Liver (tissue), 9 donors: ENCODE results near the gene PEX7. TPM values are rescaled to one million over a fixed set of nuclear protein-coding genes. Genes with fewer than 3 reads are reported as not detected.

ENCODE experiments used
- DNase-seq: peaks from one replicate; pipeline ENCODE4 v3.0.0-alpha.2; 2017; ENCODE audit warnings: low spot score
- H3K27ac ChIP-seq, 2 donors: one replicate each; pipeline ENCODE4 v1.7.0; 2013; ENCODE audit warnings: inconsistent platforms in 2 of 2, low read length in 2 of 2, control low read depth in 1 of 2, low read depth in 1 of 2, mild to moderate bottlenecking in 1 of 2
- H3K27me3 ChIP-seq, 4 donors: one replicate each; pipeline versions ENCODE4 v1.6.1 to v1.7.0; 2013; ENCODE audit warnings: low read length in 3 of 4, inconsistent platforms in 1 of 4, mild to moderate bottlenecking in 1 of 4, moderate library complexity in 1 of 4; ENCODE audit not compliant: control insufficient read depth in 4 of 4, insufficient read depth in 4 of 4
- H3K36me3 ChIP-seq, 4 donors: one replicate each; pipeline versions ENCODE4 v1.6.1 to v1.7.0; 2013; ENCODE audit warnings: low read length in 3 of 4, mild to moderate bottlenecking in 3 of 4, low read depth in 1 of 4, moderate library complexity in 1 of 4; ENCODE audit not compliant: control insufficient read depth in 4 of 4, insufficient read depth in 3 of 4
- H3K4me1 ChIP-seq, 4 donors: one replicate each; pipeline versions ENCODE4 v1.6.1 to v1.7.0; 2013; ENCODE audit warnings: low read length in 3 of 4, mild to moderate bottlenecking in 3 of 4, moderate library complexity in 1 of 4; ENCODE audit not compliant: control insufficient read depth in 4 of 4, insufficient read depth in 4 of 4
- H3K4me3 ChIP-seq, 3 donors: one replicate each; pipeline versions ENCODE4 v1.6.1 to v1.7.0; 2013; ENCODE audit warnings: low read length in 3 of 3, control low read depth in 1 of 3, low read depth in 1 of 3, mild to moderate bottlenecking in 1 of 3
- H3K9ac ChIP-seq, 2 donors: one replicate each; pipeline ENCODE4 v1.7.0; 2013; ENCODE audit warnings: low read length in 2 of 2, mild to moderate bottlenecking in 2 of 2, moderate library complexity in 2 of 2, control low read depth in 1 of 2, low read depth in 1 of 2
- H3K9me3 ChIP-seq, 4 donors: one replicate each; pipeline versions ENCODE4 v1.6.1 to v1.7.0; 2013; ENCODE audit warnings: low read length in 3 of 4; ENCODE audit not compliant: control insufficient read depth in 4 of 4
- ATF3 ChIP-seq: IDR thresholded peaks from 2 replicates; pipeline ENCODE4 v1.6.1; 2016; ENCODE audit warnings: antibody characterized with exemption
- EGR1 ChIP-seq, 2 donors: IDR thresholded peaks; 2 replicates each; pipeline ENCODE4 v1.6.1; 2016 to 2018; ENCODE audit warnings: antibody characterized with exemption in 2 of 2, low read depth in 2 of 2
- FOXA1 ChIP-seq: IDR thresholded peaks from 2 replicates; pipeline ENCODE4 v1.6.1; 2016; ENCODE audit warnings: antibody characterized with exemption
- GABPA ChIP-seq, 2 donors: IDR thresholded peaks in 1 of 2; conservative IDR thresholded peaks in 1 of 2; 2 replicates each; pipeline ENCODE4 v1.6.1; 2016; ENCODE audit warnings: antibody characterized with exemption in 2 of 2, mild to moderate bottlenecking in 1 of 2, moderate library complexity in 1 of 2
- HNF4A ChIP-seq, 2 donors: conservative IDR thresholded peaks; 2 replicates each; pipeline ENCODE4 v1.6.1; 2016; ENCODE audit warnings: antibody characterized with exemption in 2 of 2, mild to moderate bottlenecking in 2 of 2
- HNF4G ChIP-seq: IDR thresholded peaks from 2 replicates; pipeline ENCODE4 v1.6.1; 2016; ENCODE audit warnings: antibody characterized with exemption
- JUND ChIP-seq, 2 donors: IDR thresholded peaks; 2 replicates each; pipeline ENCODE4 v1.6.1; 2016; ENCODE audit warnings: antibody characterized with exemption in 2 of 2
- NR2F2 ChIP-seq: IDR thresholded peaks from 2 replicates; pipeline ENCODE4 v1.6.1; 2016; ENCODE audit warnings: antibody characterized with exemption
- RAD21 ChIP-seq, 2 donors: IDR thresholded peaks; 2 replicates each; pipeline ENCODE4 v1.6.1; 2016; ENCODE audit warnings: antibody characterized with exemption in 2 of 2, mild to moderate bottlenecking in 2 of 2
- RXRA ChIP-seq, 2 donors: IDR thresholded peaks; 2 replicates each; pipeline ENCODE4 v1.6.1; 2017 to 2018; ENCODE audit warnings: antibody characterized with exemption in 2 of 2, mild to moderate bottlenecking in 1 of 2
- TAF1 ChIP-seq: conservative IDR thresholded peaks from 2 replicates; pipeline ENCODE4 v1.6.1; 2016; ENCODE audit warnings: antibody characterized with exemption, mild to moderate bottlenecking
- YY1 ChIP-seq: IDR thresholded peaks from 2 replicates; pipeline ENCODE4 v1.6.1; 2016; ENCODE audit warnings: antibody characterized with exemption, mild to moderate bottlenecking
- WGBS: extraction: QIAGEN DNeasy Blood & Tissue Kit; methylation state at CpG from one replicate; pipeline ENCODE4 v1.1.7; 2013; 5-methylcytosine and 5-hydroxymethylcytosine counted together
- polyA plus RNA-seq, 2 donors: library from polyadenylated mRNA; stranded (reverse) in 1 of 2; unstranded in 1 of 2; fragments of 200-250 nt in 1 of 2; fragments of >200 nt in 1 of 2; fragmentation: Nextera tagmentation in 1 of 2; extraction: Ambion mirVana in 1 of 2; gene quantifications; one replicate each; pipeline versions ENCODE4 v1.2.1 to v1.2.3, GENCODE V29; 2013 to 2015
- total RNA-seq, 2 donors: library from RNA; depleted of rRNA; stranded (reverse); fragments of >200 nt; gene quantifications; one replicate each; pipeline ENCODE4 v1.2.3, GENCODE V29; 2014
- TF ChIP-seq, protein P1 (sequence below): IDR thresholded peaks from 2 replicates; pipeline ENCODE4 v1.6.1; 2016; ENCODE audit warnings: antibody characterized with exemption, mild to moderate bottlenecking
- TF ChIP-seq, protein P2 (sequence below): IDR thresholded peaks from 2 replicates; pipeline ENCODE4 v1.6.1; 2016; ENCODE audit warnings: antibody characterized with exemption
- TF ChIP-seq, protein P3 (sequence below): fragments of 150-350 bp; IDR thresholded peaks from 2 replicates; pipeline ENCODE4 v1.5.1; 2017; ENCODE audit warnings: improper control_type of control experiment, low read depth, low read length; ENCODE audit not compliant: missing input control
- TF ChIP-seq, protein P4 (sequence below): IDR thresholded peaks from 2 replicates; pipeline ENCODE4 v1.6.1; 2016; ENCODE audit warnings: antibody characterized with exemption
- donor health status: healthy.
- donor health status: healthy.
- donor health status: healthy.
- donor health status: healthy.
- donor health status: healthy.

The PEX7 gene
- total and polyA plus RNA-seq, 4 donors: 5.2 to 7.5 (median 6.2) TPM

DNA sequence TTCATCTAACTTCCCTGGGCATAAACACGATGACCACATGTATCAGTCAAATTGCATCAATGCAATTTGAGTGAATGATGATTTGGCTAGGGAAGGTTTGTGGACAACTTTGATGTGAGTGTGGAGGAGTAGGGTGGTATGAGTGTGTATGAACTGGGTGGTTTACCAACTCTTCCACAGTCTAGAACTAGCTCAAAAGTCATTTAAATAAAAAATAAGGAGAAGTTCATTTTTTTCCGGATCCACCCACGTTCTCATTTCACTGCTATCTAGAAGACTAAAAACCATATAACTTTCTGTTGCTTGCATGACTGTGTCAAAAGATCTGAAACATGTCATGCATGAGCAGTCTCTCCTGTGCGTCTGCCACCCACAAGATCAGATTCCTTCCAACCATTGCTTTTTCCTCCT is 123.3 kb downstream of the PEX7 start:
- DNase-seq: no peak
- H3K9me3 ChIP-seq: no peaks in the 10 kb centered on the region
- H3K9ac ChIP-seq: no peak overlapping the region
- H3K36me3 ChIP-seq: no peaks in the 10 kb centered on the region
- WGBS: 87% methylated on average over 4 of the region's 4 CpGs
- TF ChIP-seq, protein P1, sequence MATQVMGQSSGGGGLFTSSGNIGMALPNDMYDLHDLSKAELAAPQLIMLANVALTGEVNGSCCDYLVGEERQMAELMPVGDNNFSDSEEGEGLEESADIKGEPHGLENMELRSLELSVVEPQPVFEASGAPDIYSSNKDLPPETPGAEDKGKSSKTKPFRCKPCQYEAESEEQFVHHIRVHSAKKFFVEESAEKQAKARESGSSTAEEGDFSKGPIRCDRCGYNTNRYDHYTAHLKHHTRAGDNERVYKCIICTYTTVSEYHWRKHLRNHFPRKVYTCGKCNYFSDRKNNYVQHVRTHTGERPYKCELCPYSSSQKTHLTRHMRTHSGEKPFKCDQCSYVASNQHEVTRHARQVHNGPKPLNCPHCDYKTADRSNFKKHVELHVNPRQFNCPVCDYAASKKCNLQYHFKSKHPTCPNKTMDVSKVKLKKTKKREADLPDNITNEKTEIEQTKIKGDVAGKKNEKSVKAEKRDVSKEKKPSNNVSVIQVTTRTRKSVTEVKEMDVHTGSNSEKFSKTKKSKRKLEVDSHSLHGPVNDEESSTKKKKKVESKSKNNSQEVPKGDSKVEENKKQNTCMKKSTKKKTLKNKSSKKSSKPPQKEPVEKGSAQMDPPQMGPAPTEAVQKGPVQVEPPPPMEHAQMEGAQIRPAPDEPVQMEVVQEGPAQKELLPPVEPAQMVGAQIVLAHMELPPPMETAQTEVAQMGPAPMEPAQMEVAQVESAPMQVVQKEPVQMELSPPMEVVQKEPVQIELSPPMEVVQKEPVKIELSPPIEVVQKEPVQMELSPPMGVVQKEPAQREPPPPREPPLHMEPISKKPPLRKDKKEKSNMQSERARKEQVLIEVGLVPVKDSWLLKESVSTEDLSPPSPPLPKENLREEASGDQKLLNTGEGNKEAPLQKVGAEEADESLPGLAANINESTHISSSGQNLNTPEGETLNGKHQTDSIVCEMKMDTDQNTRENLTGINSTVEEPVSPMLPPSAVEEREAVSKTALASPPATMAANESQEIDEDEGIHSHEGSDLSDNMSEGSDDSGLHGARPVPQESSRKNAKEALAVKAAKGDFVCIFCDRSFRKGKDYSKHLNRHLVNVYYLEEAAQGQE: no peak
- TF ChIP-seq EGR1 (IDR thresholded peaks at IDR 0.05; ENCODE audit: low read depth in 2 of 2) (no peak), RXRA (IDR thresholded peaks at IDR 0.05) (no peak), HNF4A (conservative IDR thresholded peaks at IDR 0.05) (no peak), NR2F2 (no peak), ATF3 (no peak), YY1 (no peak), RAD21 (IDR thresholded peaks at IDR 0.05) (no peak), HNF4G (no peak), FOXA1 (no peak)
- TF ChIP-seq, protein P2, sequence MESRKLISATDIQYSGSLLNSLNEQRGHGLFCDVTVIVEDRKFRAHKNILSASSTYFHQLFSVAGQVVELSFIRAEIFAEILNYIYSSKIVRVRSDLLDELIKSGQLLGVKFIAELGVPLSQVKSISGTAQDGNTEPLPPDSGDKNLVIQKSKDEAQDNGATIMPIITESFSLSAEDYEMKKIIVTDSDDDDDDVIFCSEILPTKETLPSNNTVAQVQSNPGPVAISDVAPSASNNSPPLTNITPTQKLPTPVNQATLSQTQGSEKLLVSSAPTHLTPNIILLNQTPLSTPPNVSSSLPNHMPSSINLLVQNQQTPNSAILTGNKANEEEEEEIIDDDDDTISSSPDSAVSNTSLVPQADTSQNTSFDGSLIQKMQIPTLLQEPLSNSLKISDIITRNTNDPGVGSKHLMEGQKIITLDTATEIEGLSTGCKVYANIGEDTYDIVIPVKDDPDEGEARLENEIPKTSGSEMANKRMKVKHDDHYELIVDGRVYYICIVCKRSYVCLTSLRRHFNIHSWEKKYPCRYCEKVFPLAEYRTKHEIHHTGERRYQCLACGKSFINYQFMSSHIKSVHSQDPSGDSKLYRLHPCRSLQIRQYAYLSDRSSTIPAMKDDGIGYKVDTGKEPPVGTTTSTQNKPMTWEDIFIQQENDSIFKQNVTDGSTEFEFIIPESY: no peak
- H3K27ac ChIP-seq: no peak overlapping the region
- no peaks in the 10 kb centered on the region for H3K4me1 ChIP-seq
- no peak overlapping the region for H3K4me3 ChIP-seq
- no peaks in the 10 kb centered on the region for H3K27me3 ChIP-seq

DNA sequence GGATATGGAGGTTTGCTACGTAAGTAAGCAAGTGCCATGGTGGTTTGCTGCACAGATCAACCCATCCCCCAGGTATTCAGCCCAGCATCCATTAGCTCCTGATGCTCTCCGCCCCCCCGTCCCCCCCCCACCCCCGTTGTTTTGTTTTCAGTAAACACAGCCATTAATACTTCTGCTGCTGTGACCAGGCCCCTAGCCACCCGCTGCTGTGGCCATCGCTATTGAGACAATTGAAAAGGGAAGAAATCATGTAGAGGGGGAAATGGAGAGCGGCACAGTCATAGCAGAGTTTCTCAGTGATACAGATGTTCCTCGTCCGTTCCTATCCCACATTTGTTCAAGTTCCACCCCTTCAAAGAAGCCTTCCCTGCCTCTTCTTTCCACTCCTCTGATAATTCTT is 124.6 kb downstream of the PEX7 start:
- DNase-seq: no peak
- TF ChIP-seq, protein P3, sequence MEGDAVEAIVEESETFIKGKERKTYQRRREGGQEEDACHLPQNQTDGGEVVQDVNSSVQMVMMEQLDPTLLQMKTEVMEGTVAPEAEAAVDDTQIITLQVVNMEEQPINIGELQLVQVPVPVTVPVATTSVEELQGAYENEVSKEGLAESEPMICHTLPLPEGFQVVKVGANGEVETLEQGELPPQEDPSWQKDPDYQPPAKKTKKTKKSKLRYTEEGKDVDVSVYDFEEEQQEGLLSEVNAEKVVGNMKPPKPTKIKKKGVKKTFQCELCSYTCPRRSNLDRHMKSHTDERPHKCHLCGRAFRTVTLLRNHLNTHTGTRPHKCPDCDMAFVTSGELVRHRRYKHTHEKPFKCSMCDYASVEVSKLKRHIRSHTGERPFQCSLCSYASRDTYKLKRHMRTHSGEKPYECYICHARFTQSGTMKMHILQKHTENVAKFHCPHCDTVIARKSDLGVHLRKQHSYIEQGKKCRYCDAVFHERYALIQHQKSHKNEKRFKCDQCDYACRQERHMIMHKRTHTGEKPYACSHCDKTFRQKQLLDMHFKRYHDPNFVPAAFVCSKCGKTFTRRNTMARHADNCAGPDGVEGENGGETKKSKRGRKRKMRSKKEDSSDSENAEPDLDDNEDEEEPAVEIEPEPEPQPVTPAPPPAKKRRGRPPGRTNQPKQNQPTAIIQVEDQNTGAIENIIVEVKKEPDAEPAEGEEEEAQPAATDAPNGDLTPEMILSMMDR: no peak
- TF ChIP-seq JUND (IDR thresholded peaks at IDR 0.05) (no peak), TAF1 (no peak), EGR1 (IDR thresholded peaks at IDR 0.05; ENCODE audit: low read depth in 2 of 2) (no peak), RXRA (IDR thresholded peaks at IDR 0.05) (no peak), YY1 (no peak), GABPA (IDR thresholded peaks at IDR 0.05 in 1 of 2, conservative IDR thresholded peaks at IDR 0.05 in 1 of 2) (no peak), NR2F2 (no peak), HNF4G (no peak), RAD21 (IDR thresholded peaks at IDR 0.05) (no peak)
- TF ChIP-seq, protein P1: no peak
- TF ChIP-seq, protein P2: no peak
- TF ChIP-seq, protein P4, sequence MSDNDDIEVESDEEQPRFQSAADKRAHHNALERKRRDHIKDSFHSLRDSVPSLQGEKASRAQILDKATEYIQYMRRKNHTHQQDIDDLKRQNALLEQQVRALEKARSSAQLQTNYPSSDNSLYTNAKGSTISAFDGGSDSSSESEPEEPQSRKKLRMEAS: no peak
- Histone ChIP-seq H3K27ac (no peak overlapping the region), H3K36me3 (no peaks in the 10 kb centered on the region), H3K4me3 (no peak overlapping the region), H3K27me3 (no peaks in the 10 kb centered on the region), H3K4me1 (no peaks in the 10 kb centered on the region), H3K9ac (no peak overlapping the region), H3K9me3 (no peaks in the 10 kb centered on the region)
- 54% methylated on average over 9 of the region's 9 CpGs for whole genome bisulfite sequencing
